ENCODE results near the gene CDH1.

Gene CDH1

GRCh38 chr16:68790130-68790761, 53.2 kb downstream of the CDH1 start:
- DNase-seq (ENCODE audit: low read depth), result peak; percentile 81
- TF ChIP-seq, protein P1, sequence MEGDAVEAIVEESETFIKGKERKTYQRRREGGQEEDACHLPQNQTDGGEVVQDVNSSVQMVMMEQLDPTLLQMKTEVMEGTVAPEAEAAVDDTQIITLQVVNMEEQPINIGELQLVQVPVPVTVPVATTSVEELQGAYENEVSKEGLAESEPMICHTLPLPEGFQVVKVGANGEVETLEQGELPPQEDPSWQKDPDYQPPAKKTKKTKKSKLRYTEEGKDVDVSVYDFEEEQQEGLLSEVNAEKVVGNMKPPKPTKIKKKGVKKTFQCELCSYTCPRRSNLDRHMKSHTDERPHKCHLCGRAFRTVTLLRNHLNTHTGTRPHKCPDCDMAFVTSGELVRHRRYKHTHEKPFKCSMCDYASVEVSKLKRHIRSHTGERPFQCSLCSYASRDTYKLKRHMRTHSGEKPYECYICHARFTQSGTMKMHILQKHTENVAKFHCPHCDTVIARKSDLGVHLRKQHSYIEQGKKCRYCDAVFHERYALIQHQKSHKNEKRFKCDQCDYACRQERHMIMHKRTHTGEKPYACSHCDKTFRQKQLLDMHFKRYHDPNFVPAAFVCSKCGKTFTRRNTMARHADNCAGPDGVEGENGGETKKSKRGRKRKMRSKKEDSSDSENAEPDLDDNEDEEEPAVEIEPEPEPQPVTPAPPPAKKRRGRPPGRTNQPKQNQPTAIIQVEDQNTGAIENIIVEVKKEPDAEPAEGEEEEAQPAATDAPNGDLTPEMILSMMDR (conservative IDR thresholded peaks at IDR 0.05; ENCODE audit: low read depth, low read length), result no peak

GRCh38 chr16:68790944-68791343, 53.9 kb downstream of the CDH1 start:
- TF ChIP-seq, protein P1 (conservative IDR thresholded peaks at IDR 0.05; ENCODE audit: low read depth, low read length), result no peak

More at GRCh38 chr16:68790130-68790761, 53.2 kb downstream of the CDH1 start:
- H3K4me3 ChIP-seq (ENCODE audit: low read length), result no peak overlapping the region

DNA sequence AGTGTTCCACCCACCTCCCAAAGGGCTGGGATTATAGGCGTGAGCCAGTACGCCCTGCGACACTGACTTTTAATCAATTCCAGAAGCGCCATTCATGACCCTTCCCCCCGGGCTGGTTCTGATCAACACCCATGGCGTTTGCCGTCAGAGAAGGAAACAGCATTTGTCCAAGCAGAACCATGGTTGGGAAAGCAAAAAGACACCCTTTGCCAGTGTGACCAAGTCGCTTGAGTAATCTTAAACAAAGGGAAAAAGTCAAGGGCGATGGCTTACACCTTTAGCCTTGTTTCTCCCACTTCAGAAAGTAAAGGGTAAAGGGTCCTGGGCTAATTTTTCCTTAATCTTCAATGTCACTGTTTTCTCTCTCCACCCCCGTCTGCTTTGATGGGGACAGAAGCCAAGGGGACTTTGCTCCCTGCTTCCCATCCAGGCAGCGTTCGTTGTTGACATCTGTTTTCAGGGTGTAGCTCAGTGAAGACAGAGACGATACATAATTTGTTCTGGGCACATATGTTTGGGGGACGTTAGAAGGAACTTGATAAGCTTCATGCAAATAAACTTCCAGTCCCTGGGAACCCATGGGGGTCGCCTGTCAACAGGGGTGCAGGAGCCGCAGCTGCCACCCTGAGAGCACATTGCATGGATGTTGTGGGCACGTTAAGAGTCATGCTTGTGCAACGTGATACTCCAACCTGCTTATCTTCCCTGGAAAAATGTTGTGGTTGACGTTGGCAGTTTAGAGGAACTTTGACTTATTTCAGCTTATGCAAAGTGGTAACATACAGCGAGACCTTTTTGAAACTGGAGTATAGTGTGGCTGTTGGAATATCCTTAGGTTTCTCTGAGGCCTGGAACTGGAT, 55.6 kb downstream of the CDH1 start:
- H3K4me3 ChIP-seq (ENCODE audit: low read length), result no peak overlapping the region
- DNase-seq (ENCODE audit: low read depth), result peak; percentile 83
- TF ChIP-seq, protein P1 (conservative IDR thresholded peaks at IDR 0.05; ENCODE audit: low read depth, low read length), result no peak

More at GRCh38 chr16:68790944-68791343, 53.9 kb downstream of the CDH1 start:
- DNase-seq (ENCODE audit: low read depth), result no peak
- no peak overlapping the region for H3K4me3 ChIP-seq (ENCODE audit: low read length)

DNA sequence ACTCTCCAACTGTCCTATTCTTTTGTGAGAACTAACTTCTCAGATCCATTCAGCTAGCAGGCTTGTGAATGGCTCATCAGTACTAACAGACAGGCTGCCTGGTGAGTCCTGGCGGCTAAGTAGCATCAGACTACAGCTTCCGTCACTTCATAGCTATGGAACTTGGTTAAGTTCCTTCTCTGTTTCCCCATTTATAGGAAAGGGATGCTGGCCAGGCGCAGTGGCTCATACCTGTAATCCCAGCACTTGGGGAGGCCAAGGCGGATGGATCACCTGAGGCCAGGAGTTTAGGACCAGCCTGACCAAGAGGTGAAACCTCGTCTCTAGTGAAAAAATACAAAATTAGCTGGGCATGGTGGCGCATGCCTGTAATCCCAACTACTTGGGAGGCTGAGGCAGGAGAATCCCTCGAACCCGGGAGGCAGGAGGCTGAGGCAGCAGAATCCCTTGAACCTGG, 56.3 kb downstream of the CDH1 start:
- no peak for DNase-seq (ENCODE audit: low read depth)
- no peak overlapping the region for H3K4me3 ChIP-seq (ENCODE audit: low read length)
- TF ChIP-seq, protein P1 (conservative IDR thresholded peaks at IDR 0.05; ENCODE audit: low read depth, low read length), result no peak

- no peak for DNase-seq (ENCODE audit: low read depth)
- H3K4me3 ChIP-seq (ENCODE audit: low read length), result no peak overlapping the region
- TF ChIP-seq, protein P1 (conservative IDR thresholded peaks at IDR 0.05; ENCODE audit: low read depth, low read length), result no peak
Observed at GRCh38 chr16:68798398-68798797, 61.3 kb downstream of the CDH1 start.

GRCh38 chr16:68800257-68800875, 63.3 kb downstream of the CDH1 start:
- DNase-seq (ENCODE audit: low read depth), result no peak
- no peak overlapping the region for H3K4me3 ChIP-seq (ENCODE audit: low read length)
- TF ChIP-seq, protein P1 (conservative IDR thresholded peaks at IDR 0.05; ENCODE audit: low read depth, low read length), result peak; percentile 86
